ENCODE data around the gene ZNF140.

DNA sequence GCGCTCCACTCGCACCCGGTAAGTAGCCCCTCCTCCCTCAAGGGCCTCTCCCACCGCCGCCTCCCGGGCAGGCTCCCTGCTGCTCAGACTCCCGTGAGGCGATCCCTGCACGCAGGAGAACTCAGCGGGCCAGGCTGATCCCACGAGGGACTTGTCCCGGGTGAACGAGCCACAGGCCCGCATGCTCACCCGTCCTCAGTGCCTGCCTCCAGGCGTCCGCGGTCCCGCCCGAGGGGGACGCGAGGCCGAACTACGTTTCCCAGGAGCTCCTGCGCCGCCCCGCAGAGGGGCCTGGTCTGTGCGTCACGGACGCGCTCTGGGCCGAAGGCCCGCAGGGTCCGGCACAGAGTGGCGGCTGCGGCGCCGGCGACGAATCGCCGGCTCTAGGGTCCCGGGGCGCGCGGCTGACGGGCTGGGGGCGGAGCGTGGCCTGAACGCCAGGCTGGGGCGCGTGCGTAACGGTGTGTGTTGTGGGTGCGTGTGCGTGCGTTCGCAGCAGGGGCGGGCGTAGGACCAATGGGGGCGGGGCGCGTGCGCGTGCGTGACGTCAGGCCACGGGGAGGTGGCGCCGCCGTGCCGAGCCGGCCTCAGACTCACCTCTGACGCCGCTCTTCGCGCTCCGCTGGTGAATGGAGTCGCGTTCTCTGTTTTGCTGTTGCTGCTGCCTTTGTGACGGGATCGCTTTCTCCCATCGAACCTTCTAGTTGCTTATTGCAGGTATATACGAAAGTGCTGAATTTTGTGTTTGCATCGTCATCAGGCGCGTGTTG lies 49.5 kb downstream of the ZNF140 start, which contains the start of the genes ZNF10 and ZNF891:
- TF ChIP-seq CTCF (conservative IDR thresholded peaks at IDR 0.05) (no peak), EZH2 (IDR thresholded peaks at IDR 0.05; ENCODE audit: low read depth) (no peak)

Data from PC-9 (cell line).